Measurements from ENCODE around the gene MST1R.

Gene MST1R

GRCh38 chr3:49872801-49873281 lies 30.8 kb downstream of the MST1R start:
- DNase-seq = no peak

- no peak for DNase-seq
Measured at GRCh38 chr3:49871531-49872153, 32.0 kb downstream of the MST1R start.

DNA sequence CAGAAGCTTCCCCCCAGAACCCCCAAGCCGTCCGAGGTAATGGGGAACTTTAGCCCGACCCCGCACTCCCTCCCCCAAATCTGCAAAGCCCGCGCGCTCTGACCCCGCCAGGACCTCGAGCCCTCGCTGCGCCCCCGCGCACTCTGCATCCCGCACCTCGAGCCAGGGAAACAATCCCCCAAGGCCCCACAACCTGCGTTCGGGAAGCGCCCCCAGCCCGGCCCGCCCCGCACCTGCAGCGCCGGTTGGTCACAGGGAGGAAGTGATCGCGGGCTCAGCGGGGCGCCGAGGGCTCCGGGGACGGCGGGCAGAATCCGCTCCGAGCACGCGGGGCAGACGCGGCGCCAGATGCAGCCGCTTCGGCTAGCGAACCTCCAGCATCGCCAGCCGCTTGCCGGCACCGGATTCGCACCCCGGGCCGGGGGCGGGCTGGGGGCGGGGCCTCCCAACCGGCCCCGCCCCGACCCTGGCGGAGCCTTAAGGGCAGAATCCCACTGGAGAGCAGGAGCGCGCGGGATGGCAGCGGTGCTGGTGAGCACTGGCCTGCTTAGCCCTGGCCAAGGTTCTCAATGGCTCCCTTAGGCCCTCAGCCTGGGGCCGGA lies 34.0 kb downstream of the MST1R start, which contains the start of gene CAMKV:
TSS of gene CAMKV (minus strand) at position 382 of the 602 bp plus-strand sequence. CDS start 7,518 bp downstream, outside the sequence.
- no peak for DNase-seq

- no peak for DNase-seq
Measured at GRCh38 chr3:49868862-49869466, 34.7 kb downstream of the MST1R start.

- DNase-seq = no peak
Measured at GRCh38 chr3:49867871-49868321, 35.8 kb downstream of the MST1R start.

DNA sequence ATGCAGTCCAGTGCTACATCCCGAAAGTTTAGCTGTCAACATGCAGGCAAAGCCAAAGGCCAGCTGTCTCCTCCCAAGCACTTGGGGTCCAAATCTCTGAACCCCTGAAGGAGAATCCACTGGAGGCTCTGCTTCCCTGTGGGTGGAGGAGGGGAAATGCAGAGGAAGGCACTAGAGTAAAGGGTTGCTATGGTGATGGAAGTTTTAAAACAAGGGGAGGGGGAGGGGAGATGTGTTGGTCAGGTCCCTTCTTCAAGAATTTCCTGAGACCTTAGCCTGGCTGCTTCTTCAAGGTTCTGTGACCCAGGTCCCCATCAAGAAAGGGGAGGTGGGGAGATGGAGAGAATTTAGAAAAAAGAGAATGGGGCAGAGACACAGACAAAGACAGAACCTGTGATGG lies 36.3 kb downstream of the MST1R start:
- no peak for DNase-seq

DNA sequence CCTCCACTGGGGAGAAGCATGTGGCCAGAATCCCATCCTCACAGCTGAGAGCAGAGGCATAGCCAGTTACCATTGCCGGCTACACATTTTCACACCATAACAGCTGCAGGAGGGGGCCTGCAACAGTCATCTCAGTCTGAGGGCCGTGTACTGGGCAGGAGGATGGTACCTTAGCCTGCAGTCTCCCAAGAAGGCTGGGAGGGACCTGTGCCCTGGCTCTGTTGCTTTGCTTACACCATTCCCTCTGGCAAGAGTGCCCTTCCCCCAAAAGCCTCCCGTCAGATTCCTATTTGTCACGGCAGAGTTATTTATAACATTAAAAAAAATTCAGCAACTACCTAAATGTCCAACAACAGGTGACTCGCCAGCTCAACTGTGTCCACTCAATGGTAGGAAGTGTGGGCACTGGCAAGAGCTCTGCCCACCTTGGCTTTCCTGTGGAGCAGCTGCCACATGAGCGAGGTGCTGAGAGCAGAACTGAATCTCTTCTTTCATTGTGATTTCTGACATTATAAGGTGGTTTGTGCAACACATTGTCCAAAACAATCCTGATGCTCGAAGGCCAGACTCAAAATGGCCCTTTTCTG lies 38.4 kb downstream of the MST1R start:
- no peak for DNase-seq

GRCh38 chr3:49864505-49864904 lies 39.2 kb downstream of the MST1R start:
- no peak for DNase-seq

DNA sequence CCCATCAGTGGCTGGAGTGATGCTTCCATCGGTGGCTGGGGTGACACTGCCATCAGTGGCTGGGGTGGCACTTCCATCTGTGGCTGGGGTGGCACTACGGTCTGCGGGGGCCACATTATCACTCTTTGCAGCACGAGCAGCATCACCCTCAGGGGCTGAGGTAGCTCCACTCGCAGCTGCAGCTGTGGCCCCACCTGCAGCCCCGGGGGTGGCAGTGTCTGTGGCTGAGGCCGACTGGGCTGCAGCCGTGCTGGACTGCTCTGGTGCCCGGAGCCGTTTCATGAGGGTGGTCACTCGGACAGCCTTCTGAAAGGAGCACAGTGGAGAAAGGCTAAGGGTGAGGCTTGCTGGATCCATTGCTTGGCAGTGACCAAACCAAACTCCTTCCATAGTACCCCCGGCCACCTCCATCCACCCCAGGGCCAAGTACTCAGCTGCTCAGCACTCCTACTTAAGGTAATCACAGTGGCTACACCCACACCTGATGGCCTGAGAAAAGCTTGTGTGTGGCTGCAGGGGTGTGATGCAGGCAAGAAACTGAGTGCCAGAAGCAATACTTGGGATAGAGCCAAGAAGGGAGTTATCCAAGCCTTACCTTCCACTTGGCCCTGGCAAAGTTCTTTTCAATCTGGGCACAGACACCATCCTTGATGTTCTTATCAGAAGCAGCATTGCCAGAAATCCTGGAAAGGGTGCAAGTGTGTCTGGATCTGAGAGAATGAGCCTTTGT lies 43.9 kb downstream of the MST1R start:
- DNase-seq = no peak

DNA sequence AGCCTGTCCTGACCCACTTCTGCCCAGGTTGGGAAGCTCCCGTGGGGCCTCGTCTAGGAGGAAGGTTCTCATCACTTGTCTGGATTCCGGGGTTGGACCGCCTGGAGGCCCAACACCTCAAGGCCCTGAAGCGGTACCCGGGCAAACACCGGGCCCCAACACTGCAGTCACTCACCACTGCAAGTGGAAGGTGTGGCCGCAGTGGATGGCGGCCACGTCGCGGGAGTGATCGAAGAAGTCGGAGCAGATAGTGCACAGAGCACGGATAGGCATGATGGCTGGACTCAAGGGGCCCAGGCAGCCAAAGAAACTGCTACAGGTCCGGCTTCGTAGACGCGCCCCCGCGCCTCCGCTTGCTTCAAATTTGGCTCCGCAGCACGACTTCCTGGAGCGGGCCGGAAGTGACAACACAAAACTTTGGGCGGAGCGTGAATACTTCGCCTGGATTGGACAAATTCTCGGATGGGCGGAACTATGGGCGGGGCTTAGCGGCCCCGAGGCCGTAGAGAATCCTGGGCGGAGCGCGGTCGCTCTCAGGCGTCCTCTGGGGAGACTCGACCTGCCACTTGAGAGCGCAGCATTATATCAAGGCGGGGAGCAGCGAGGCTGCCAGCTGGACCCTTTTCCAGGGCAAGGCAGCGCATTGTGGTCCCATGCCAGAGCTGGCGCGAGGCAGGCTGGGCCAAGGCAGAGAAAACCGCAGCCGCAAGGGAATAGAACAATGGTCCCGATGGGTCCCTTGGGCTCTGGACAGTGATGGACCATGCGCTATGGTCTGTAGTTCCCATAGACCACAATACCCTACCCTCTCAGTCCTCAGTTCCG lies 47.3 kb downstream of the MST1R start, which contains the start of gene TRAIP:
TSS of gene TRAIP (minus strand) at position 384 of the 825 bp plus-strand sequence. CDS start at position 273, 111 bp downstream.
- peak; percentile 93 for DNase-seq

DNA sequence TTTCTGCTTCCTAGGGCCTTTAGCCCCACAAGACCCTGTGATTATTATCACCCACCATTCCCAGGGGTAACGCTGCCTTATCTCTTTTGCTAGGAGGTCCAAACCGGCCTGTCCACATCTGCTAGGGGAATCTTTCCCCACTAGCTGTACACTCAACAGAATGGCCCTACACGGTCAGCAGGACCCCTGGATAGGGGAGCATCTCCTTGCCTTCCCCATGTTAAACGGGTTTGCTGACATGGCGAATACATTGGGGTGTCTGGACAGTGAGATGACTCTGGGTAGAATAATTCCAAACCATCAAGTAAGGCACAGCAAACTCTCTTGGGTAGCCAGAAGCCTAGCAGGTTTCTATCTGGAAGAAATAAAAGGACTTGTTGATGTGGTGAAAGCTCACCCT lies 48.0 kb downstream of the MST1R start:
- DNase-seq = no peak

DNA sequence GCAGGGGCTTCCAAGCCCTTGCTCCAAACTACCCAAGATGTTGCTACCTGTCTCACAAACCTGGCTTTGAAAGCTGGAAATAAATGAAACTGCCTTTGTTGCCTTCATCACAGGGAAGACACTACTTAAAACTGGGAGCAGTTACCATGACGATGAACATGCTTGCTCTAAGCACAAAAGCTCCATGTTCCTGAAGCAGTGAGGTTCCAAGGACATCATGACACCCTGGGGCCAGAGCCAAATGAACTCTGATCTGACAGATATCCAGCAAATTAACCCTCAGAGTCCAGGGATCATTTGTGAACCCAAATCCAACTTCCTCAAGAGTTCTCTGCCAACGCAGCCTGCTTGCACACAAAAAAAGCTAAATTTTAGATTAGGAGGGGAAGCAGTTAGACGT lies 58.0 kb downstream of the MST1R start:
- DNase-seq = no peak

- DNase-seq = no peak
Measured at GRCh38 chr3:49844464-49845183, 59.0 kb downstream of the MST1R start.

DNA sequence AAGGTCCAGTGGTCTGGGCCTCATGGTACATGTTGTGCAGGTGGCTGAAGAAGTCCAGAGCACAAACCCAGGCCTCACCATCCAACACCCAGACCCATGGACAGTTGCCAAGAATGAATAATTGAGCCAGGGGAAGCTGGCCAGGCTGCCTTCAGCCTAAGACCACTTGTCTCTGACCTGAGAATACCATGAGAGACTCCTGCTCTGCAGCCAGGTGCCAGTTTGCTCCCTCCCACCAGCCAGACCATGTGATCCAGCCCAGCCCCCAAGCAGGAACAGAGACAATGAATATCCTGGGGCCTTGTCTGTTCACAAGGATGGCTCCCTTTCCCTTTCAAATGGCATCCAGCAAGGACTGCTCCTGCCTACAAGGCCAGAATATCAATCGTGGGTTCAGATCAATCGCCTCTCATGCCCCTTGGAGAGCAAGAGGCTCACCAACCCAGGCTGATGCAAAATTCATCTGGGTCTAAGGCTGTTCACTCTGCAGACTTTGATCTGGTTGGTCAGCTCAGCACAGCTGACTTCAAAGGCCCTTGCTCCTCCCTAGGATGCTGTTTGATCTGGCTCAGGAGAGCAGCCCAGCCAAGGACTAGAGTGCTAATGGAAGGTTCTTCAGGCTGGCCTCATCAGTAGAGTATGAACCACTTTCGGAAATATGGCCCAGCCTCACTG lies 60.7 kb downstream of the MST1R start:
- DNase-seq = no peak

DNA sequence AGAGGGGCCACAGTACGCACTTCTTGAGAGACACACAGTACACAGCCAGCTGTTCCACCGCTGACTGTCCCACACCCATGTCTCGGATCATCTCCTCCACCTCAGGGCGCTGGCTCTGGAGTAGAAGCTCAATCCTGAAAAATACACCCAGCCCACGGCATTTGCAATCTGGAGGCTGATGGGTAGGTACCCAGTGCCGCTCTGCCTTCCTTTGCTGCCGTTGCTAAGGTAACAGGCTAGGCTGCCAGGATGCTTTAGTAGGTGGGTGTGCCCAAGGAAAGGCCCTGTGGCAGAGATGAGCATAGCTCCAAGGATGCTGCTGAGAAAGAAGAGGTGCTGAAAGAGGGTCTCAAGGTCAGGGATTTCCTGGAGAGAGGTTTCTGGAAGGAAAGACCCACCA lies 61.9 kb downstream of the MST1R start:
- DNase-seq = no peak

DNA sequence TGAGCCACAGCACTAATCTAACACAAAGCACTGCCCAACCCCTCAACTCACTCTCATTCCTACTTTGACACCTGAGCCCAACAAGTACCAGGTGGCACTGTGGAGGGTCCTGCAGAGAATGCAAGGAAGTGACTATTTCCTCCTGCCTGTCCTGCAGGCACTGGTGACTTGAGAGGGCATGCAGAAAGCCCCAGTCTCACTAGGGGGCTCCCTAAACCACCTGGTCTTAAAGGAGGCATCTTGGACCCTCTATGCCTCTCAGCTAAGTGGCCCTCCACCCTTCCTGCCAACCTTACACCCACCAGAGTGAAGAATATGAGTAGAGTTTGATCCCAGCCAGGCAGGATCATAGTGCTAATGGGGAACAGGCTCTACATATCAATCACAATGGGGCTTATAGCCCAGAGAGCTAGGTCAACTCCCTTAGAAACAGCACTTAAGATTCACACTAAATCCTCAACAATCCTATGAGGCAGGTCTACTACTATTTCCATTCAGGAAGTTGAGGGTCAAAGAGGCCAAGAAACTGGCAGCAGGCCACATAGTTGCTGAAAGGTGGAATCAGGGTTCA lies 62.5 kb downstream of the MST1R start:
- DNase-seq = no peak

GRCh38 chr3:49840388-49840787 lies 63.3 kb downstream of the MST1R start:
- DNase-seq = no peak

DNA sequence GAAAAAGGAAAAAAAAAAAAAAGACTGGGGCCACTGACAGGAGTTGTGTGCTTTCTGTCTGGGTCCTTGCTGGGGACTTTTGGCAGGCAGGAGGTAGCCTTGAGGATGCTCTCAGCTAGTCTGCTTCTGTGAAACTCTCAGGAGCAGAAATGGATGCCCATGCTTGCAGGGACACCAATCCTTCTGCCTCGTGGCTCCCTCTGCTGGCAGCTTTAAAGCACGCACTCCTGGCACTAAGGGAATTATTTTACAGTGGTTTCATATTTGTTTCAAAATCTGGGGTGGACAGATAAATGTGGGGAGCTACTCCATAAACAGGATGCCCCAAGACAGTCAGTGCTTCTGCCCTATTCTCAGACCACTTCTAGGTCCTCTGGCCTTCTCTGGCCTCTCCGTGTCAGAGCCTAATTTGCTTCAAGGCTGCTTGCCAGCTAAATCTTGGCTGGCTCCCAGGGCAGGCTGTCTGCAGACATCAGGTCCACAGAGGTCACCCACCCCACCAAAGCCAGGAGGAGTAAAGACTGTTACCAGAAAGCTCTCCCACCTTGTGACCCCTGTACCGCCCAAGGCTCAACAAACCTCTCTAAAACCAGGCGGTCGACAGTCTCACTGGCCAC lies 64.4 kb downstream of the MST1R start:
- peak; percentile 72 for DNase-seq

Measured in activated T-cell treated with anti-CD3 and anti-CD28 coated beads for 4 hours (primary cell).